Measurements from ENCODE around the gene HNRNPR. TPM values are rescaled to one million over a fixed set of nuclear protein-coding genes. Genes with fewer than 3 reads are reported as not detected.

HNRNPR gene
- total and polyA plus RNA-seq, 9 of the 15 experiments (the other 6 are each of a cell fraction or from before 2014, with no cell fraction given): 80.9 to 372 (median 301) TPM

GRCh38 chr1:23344111-23344986 is at the start of gene HNRNPR (continued):
- TF ChIP-seq RBM39 (optimal IDR thresholded peaks at IDR 0.05; ENCODE audit: low read depth, low read length) (no peak), SRF (CRISPR knock-in tag; IDR thresholded peaks at IDR 0.05) (peak in 1 of 2 experiments; percentile 87; a peak in 3 of 4 replicates), ELF1 (tag; IDR thresholded peaks at IDR 0.05) (peak; percentile 65; the same call in 1 of the 2 replicates), ZNF3 (CRISPR knock-in tag; IDR thresholded peaks at IDR 0.05) (0 out of 2 replicates have a peak, but pooled peaks have one; percentile 11), ZBED1 (IDR thresholded peaks at IDR 0.05) (no peak), NFATC3 (IDR thresholded peaks at IDR 0.05) (no peak), ZBTB7A (IDR thresholded peaks at IDR 0.05; ENCODE audit: borderline replicate concordance, control insufficient read depth, low read depth, low read length) (peak; percentile 100), PHB (CRISPR knock-in tag; IDR thresholded peaks at IDR 0.05) (peak; percentile 34; the same call in 1 of the 2 replicates), SRSF7 (optimal IDR thresholded peaks at IDR 0.05; ENCODE audit: low read depth, low read length) (no peak), ETV5 (CRISPR knock-in tag; IDR thresholded peaks at IDR 0.05; ENCODE audit: low read depth) (peak; percentile 79; the same call in 1 of the 2 replicates), FOXK2 (conservative IDR thresholded peaks at IDR 0.05 in 1 of 2, IDR thresholded peaks at IDR 0.05 in 1 of 2; ENCODE audit: low read depth in 2 of 2) (no peak; a peak in 1 of 4 replicates), PKNOX1 (IDR thresholded peaks at IDR 0.05) (peak; percentile 100), FOXO4 (CRISPR knock-in tag; IDR thresholded peaks at IDR 0.05) (0 out of 2 replicates have a peak, but pooled peaks have one; percentile 18), RERE (CRISPR knock-in tag; IDR thresholded peaks at IDR 0.05; ENCODE audit: borderline replicate concordance) (no peak)

Measured in K562 (cell line).